ENCODE data around the gene BCAP31.

DNA sequence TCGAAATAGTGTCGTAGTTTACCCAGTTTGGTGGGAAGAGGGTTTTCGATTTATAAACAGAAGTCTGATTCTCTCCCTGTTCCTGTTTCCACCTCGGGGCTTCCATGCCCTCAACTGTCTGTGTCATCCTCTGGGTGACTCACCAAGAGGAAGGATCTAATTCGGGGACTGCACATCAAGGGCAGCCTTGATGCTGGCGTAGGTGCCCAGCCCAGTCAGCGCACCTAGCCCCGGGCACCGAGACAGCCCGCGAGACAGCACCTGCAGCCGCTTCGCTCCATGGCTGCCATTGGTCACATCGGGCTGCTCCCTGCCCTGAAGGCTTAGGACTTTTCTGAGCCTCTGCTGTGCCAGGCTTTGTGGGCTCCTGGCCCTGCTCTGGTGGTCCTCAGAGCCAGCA, 8.2 kb upstream of the BCAP31 start:
- TF ChIP-seq, protein P1, sequence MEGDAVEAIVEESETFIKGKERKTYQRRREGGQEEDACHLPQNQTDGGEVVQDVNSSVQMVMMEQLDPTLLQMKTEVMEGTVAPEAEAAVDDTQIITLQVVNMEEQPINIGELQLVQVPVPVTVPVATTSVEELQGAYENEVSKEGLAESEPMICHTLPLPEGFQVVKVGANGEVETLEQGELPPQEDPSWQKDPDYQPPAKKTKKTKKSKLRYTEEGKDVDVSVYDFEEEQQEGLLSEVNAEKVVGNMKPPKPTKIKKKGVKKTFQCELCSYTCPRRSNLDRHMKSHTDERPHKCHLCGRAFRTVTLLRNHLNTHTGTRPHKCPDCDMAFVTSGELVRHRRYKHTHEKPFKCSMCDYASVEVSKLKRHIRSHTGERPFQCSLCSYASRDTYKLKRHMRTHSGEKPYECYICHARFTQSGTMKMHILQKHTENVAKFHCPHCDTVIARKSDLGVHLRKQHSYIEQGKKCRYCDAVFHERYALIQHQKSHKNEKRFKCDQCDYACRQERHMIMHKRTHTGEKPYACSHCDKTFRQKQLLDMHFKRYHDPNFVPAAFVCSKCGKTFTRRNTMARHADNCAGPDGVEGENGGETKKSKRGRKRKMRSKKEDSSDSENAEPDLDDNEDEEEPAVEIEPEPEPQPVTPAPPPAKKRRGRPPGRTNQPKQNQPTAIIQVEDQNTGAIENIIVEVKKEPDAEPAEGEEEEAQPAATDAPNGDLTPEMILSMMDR (IDR thresholded peaks at IDR 0.05): no peak
- TF ChIP-seq TCF7L2 (IDR thresholded peaks at IDR 0.05; ENCODE audit: low read depth, low read length): no peak
- TF ChIP-seq, protein P2, sequence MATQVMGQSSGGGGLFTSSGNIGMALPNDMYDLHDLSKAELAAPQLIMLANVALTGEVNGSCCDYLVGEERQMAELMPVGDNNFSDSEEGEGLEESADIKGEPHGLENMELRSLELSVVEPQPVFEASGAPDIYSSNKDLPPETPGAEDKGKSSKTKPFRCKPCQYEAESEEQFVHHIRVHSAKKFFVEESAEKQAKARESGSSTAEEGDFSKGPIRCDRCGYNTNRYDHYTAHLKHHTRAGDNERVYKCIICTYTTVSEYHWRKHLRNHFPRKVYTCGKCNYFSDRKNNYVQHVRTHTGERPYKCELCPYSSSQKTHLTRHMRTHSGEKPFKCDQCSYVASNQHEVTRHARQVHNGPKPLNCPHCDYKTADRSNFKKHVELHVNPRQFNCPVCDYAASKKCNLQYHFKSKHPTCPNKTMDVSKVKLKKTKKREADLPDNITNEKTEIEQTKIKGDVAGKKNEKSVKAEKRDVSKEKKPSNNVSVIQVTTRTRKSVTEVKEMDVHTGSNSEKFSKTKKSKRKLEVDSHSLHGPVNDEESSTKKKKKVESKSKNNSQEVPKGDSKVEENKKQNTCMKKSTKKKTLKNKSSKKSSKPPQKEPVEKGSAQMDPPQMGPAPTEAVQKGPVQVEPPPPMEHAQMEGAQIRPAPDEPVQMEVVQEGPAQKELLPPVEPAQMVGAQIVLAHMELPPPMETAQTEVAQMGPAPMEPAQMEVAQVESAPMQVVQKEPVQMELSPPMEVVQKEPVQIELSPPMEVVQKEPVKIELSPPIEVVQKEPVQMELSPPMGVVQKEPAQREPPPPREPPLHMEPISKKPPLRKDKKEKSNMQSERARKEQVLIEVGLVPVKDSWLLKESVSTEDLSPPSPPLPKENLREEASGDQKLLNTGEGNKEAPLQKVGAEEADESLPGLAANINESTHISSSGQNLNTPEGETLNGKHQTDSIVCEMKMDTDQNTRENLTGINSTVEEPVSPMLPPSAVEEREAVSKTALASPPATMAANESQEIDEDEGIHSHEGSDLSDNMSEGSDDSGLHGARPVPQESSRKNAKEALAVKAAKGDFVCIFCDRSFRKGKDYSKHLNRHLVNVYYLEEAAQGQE (IDR thresholded peaks at IDR 0.05; ENCODE audit: insufficient read depth in 1 of 2, low read depth in 2 of 2, low read length in 1 of 2): no peak

Measured in Panc1 (cell line).